Muscle layer of duodenum (tissue), 2 donors: ENCODE results near the gene SPDYE18.
"Not testable (repeated sequence)": the region's sequence is repeated elsewhere in the genome, so short reads cannot be mapped to it uniquely, and the experiment has no call there.

Experiments
- H3K27ac ChIP-seq: one replicate; pipeline ENCODE4 v1.7.0; 2013; ENCODE audit warnings: mild to moderate bottlenecking, low read length
- H3K27me3 ChIP-seq: one replicate; pipeline ENCODE4 v1.7.0; 2013; ENCODE audit warnings: low read depth, mild to moderate bottlenecking, control low read depth, low read length
- H3K36me3 ChIP-seq, 2 donors: one replicate each; pipeline ENCODE4 v1.7.0; 2013; ENCODE audit warnings: low read length in 2 of 2, control low read depth in 1 of 2, mild to moderate bottlenecking in 1 of 2; ENCODE audit not compliant: insufficient read depth in 2 of 2, control insufficient read depth in 1 of 2
- H3K4me1 ChIP-seq, 2 donors: one replicate each; pipeline ENCODE4 v1.7.0; 2013; ENCODE audit warnings: low read length in 2 of 2, mild to moderate bottlenecking in 2 of 2, control low read depth in 1 of 2, moderate library complexity in 1 of 2; ENCODE audit not compliant: insufficient read depth in 2 of 2, control insufficient read depth in 1 of 2
- H3K4me3 ChIP-seq, 2 donors: one replicate each; pipeline ENCODE4 v1.7.0; 2013; ENCODE audit warnings: low read length in 2 of 2, low read depth in 1 of 2, mild to moderate bottlenecking in 1 of 2
- H3K9me3 ChIP-seq, 2 donors: one replicate each; pipeline ENCODE4 v1.7.0; 2013; ENCODE audit warnings: low read length in 2 of 2, control low read depth in 1 of 2, mild to moderate bottlenecking in 1 of 2; ENCODE audit not compliant: control insufficient read depth in 1 of 2
- donor health status: healthy.

Gene SPDYE18

GRCh38 chr7:77077060-77077459 lies 14.7 kb upstream of the SPDYE18 start:
- not testable (repeated sequence) for H3K27me3 ChIP-seq, H3K27ac ChIP-seq, H3K4me3 ChIP-seq, H3K4me1 ChIP-seq, H3K9me3 ChIP-seq, H3K36me3 ChIP-seq

GRCh38 chr7:77074786-77075396 lies 12.5 kb upstream of the SPDYE18 start:
- H3K27ac ChIP-seq, H3K9me3 ChIP-seq, H3K4me3 ChIP-seq, H3K27me3 ChIP-seq, H3K4me1 ChIP-seq, H3K36me3 ChIP-seq: not testable (repeated sequence)

GRCh38 chr7:77071108-77071507 lies 8.8 kb upstream of the SPDYE18 start:
- H3K4me1 ChIP-seq, H3K4me3 ChIP-seq, H3K9me3 ChIP-seq, H3K27ac ChIP-seq, H3K36me3 ChIP-seq, H3K27me3 ChIP-seq: not testable (repeated sequence)

GRCh38 chr7:77065869-77066268 lies 3.5 kb upstream of the SPDYE18 start:
- not testable (repeated sequence) for H3K27me3 ChIP-seq, H3K4me1 ChIP-seq, H3K27ac ChIP-seq, H3K9me3 ChIP-seq, H3K36me3 ChIP-seq, H3K4me3 ChIP-seq

GRCh38 chr7:77063732-77064131 lies 1.4 kb upstream of the SPDYE18 start:
- not testable (repeated sequence) for H3K4me3 ChIP-seq

GRCh38 chr7:77032261-77032660 lies 30.1 kb downstream of the SPDYE18 start, which contains the start of gene SPDYE17:
Gene SPDYE17 (minus strand): TSS chr7:77032361. CDS start chr7:77030570, 1,791 bp downstream.
- H3K9me3 ChIP-seq, H3K4me3 ChIP-seq, H3K27ac ChIP-seq: not testable (repeated sequence)

More at GRCh38 chr7:77063732-77064131, 1.4 kb upstream of the SPDYE18 start:
- not testable (repeated sequence) for H3K4me1 ChIP-seq, H3K36me3 ChIP-seq, H3K27ac ChIP-seq, H3K9me3 ChIP-seq, H3K27me3 ChIP-seq

GRCh38 chr7:77026349-77026748 lies 36.0 kb downstream of the SPDYE18 start:
- not testable (repeated sequence) for H3K4me3 ChIP-seq, H3K36me3 ChIP-seq, H3K27ac ChIP-seq, H3K9me3 ChIP-seq, H3K27me3 ChIP-seq, H3K4me1 ChIP-seq

More at GRCh38 chr7:77032261-77032660, 30.1 kb downstream of the SPDYE18 start, which contains the start of gene SPDYE17:
- not testable (repeated sequence) for H3K36me3 ChIP-seq, H3K4me1 ChIP-seq, H3K27me3 ChIP-seq

- not testable (repeated sequence) for H3K9me3 ChIP-seq, H3K27me3 ChIP-seq, H3K4me1 ChIP-seq, H3K4me3 ChIP-seq, H3K36me3 ChIP-seq, H3K27ac ChIP-seq
Measured at GRCh38 chr7:77010074-77010680, 52.2 kb downstream of the SPDYE18 start.

- H3K9me3 ChIP-seq, H3K27ac ChIP-seq, H3K36me3 ChIP-seq, H3K4me1 ChIP-seq, H3K4me3 ChIP-seq, H3K27me3 ChIP-seq: not testable (repeated sequence)
Measured at GRCh38 chr7:77008000-77008399, 54.4 kb downstream of the SPDYE18 start.

- not testable (repeated sequence) for H3K4me3 ChIP-seq, H3K9me3 ChIP-seq, H3K27me3 ChIP-seq, H3K4me1 ChIP-seq, H3K36me3 ChIP-seq, H3K27ac ChIP-seq
Measured at GRCh38 chr7:77006127-77007110, 55.9 kb downstream of the SPDYE18 start.

GRCh38 chr7:77005461-77006057 lies 56.8 kb downstream of the SPDYE18 start:
- H3K4me3 ChIP-seq, H3K4me1 ChIP-seq, H3K36me3 ChIP-seq, H3K9me3 ChIP-seq, H3K27me3 ChIP-seq, H3K27ac ChIP-seq: not testable (repeated sequence)
